CD4-positive, alpha-beta T cell treated with Interleukin-12 subunit alpha and Interleukin-12 subunit beta, for 1 hour (primary cell): ENCODE results near the gene ENPP5.

ENCODE experiments used
- DNase-seq: peaks from one replicate; pipeline ENCODE4 v3.0.0-alpha.2; 2020

Gene ENPP5, protein sequence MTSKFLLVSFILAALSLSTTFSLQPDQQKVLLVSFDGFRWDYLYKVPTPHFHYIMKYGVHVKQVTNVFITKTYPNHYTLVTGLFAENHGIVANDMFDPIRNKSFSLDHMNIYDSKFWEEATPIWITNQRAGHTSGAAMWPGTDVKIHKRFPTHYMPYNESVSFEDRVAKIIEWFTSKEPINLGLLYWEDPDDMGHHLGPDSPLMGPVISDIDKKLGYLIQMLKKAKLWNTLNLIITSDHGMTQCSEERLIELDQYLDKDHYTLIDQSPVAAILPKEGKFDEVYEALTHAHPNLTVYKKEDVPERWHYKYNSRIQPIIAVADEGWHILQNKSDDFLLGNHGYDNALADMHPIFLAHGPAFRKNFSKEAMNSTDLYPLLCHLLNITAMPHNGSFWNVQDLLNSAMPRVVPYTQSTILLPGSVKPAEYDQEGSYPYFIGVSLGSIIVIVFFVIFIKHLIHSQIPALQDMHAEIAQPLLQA

DNA sequence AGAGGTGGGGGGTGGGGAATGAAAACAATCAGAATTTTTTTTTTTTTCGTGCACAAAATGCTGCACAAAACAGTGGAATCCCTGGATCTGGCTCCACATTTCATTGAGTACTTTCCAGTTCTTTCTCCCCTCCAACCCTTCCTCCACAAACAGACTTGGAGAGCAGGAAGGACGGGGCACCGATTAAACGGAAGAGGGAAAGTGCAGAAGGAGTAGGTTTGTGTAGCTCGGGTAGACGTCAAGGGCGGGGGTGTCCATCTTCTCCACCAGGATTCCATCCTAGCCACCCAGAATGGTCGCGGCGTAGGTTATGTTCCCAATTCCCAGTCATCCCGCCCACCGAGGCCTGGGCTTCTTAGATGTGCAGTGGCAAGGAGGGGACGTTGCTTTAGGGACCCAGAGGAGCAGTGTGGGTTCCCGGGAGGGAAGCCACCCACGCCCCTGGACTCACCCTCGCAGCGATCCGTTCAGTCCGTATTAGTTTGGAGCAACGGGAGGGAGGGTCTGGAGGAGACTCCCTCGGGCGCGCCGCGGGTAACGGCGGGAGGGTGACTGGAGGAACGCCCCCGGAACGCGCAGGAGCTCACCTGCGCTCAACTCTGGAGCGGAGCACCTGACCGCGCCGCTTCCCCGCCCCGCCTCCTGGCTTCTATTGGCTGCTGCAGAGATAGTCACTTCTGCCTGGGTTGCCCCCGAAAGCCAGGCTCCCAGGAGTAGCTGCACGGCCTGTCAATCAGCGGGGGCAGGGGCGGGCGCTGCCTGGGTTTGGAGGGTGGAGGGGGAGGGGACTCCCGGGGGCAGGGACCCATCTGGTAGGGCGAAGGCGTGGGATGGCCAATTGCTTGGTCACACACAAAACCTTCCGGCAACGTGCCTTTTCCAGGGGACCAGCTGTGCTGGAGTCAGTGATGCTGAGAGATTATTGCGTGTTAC lies at the start of gene ENPP5:
Gene ENPP5 (minus strand): TSS at position 624 of the 933 bp plus-strand sequence. CDS start 2,718 bp downstream, outside the sequence.
- DNase-seq, result peak; percentile 75

DNA sequence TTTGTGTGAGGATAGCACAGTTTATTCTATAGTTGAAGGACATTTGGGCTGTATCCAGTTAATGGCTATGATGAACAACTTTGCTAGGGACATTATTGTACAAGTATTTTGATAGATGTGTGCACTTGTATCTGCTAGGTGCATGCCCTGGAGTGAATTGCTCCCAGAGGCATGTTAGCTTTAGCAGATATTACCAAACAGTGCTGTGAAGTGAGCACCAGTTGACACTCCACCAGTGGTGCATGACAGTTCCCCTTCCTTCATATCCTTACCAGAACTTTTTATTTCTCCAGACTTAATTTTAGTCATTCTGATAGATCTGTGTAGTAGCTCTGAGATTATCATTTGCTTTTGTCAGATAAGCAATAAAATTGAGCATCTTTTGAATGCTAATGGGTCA lies 48.9 kb upstream of the ENPP5 start:
- no peak for DNase-seq

DNA sequence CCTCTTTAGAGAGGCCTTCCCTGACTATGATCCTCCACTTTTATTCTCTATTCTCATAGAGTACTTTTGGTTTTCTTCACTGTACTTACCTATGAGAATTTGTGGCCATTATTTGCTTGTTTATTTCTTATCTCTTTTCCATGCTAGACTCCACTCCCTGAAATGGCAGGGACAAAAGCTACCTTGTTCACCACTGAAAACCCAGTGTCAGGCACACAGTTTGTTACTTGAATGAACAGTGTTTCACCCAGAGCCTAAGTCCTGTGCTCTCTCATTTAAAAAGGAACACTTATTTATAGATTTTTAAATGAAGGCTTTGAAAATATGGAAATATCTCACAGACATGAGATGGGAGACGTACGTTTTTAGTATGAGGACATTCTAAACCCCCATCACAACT lies 47.7 kb upstream of the ENPP5 start:
- no peak for DNase-seq

GRCh38 chr6:46217671-46218131 lies 46.9 kb upstream of the ENPP5 start:
- DNase-seq, result no peak

DNA sequence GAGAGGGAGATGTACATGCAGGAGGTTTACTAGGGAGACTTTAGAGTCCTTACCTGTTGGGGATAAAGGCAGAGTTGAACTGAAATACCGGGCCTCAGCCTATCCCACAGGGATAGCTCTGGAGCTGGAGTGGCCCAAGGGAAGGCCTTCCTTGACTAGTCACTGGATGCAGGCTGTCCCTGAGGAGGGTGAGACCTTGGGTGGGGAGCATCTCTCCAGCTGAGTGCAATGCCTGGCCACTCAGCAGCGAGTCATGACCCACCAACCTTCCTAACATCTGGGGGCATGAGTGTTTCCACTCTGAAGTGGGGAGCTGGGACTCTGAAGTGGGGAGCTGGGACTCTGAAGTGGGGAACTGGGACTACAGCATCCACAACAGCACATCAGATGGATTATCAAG lies 46.1 kb upstream of the ENPP5 start:
- DNase-seq, result no peak

DNA sequence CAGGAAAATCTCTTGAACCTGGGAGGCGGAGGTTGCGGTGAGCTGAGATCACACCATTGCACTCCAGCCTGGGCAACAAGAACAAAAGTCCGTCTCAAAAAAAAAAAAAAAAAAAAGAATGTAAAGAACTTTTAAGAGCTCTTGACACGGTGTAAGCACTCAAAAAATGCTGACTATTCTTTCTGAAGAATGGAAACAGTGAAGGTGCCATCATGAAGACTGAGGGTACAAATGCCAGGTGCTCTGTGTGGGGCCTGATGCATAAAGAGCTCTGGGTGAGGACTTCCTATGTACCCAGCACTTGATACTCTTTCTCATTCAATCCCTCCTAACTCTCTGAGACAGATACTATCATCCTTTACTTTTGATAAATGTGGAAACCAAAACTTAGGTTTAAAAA lies 45.0 kb upstream of the ENPP5 start:
- no peak for DNase-seq

DNA sequence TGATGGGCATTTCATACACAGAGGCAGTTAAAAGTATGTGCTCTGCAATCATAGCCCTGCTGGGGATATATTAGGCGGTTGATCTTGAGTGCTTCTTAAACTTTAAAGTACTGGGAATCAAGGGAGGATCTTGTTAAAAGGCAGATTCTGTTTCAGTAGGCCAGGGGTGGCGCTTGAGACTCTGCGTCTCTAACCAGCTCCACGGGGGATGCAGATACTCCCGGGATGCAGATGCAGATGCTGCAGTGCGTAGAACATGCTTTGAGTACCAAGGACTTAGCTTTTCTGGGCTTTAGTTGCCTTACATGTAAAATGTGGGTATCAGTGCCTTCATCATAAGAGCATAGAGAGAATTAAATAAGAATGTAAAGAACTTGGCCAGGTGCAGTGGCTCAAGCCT lies 44.4 kb upstream of the ENPP5 start:
- no peak for DNase-seq

DNA sequence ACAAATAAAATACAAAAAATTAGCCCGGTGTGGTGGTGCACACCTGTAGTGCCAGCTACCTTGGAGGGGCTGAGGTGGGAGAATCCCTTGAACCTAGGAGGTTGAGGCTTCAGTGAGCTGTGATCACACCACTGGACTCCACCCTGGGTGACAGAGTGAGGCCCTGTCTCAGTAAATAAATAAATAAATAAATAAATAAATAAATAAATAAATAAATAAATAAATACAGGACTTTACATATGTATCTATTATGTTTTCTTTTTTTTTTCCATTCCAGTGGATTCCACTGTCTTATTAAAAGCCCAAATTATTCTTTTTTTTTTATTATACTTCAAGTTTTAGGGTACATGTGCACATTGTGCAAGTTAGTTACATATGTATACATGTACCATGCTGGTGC lies 41.1 kb upstream of the ENPP5 start:
- DNase-seq, result no peak

- no peak for DNase-seq
Observed at GRCh38 chr6:46210294-46210693, 39.5 kb upstream of the ENPP5 start.

DNA sequence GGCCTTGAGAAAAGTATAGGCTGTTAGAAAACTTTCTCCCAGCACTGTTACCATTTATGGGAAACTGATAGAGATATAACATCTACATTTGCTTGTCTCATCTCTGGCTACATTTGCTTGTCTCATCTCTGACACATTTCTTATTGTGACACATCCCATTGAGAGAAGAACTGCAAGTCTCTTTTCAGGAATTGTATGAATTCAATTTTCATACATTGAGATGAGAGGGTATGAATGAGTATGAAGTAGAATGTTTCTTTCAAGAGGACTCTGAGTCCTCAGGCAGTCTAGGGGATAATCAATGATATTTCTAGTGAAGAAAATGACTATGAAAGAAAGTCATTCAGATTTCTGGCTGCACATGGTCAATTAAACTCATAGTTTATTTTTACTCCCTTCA lies 37.5 kb upstream of the ENPP5 start:
- DNase-seq, result no peak

DNA sequence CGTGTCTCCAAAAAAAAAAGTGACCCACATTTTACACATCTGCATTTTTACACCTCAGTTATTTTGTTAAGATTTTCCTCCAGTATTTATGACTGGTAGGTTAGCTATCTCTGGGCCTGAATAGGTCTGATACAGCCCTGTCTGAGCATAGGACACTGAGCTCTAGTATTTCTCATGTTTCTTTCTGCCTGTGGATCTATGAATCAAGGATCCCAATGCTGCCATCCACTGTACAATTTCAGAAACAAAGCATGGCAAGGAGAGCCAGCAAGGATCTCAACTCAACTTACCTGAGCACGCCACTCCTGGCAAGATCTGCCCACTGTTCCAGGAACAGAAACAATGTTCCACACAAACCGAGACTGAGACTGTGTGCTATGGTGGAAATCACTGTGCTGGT lies 36.4 kb upstream of the ENPP5 start:
- no peak for DNase-seq

GRCh38 chr6:46204880-46205650 lies 34.3 kb upstream of the ENPP5 start:
- DNase-seq, result no peak

GRCh38 chr6:46203391-46204177 lies 32.8 kb upstream of the ENPP5 start:
- DNase-seq, result no peak

DNA sequence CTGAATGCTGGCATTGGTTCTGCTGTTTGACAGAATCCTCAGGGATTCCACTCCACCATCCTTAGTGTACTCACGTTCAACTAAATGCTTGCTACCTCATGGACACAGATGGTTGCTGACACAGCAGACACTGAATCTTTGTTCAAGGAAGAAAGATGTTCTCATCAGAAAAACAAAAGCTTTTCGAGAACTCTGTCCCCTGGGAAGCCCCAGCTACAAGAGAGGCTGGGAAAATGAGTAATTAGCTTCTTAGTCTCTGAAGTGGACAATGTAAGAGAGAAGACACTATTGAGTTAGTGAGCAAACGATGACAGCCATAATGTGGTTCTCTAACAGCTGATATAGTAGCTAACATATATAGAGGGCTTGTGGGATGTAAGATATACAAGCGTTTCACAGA lies 30.9 kb upstream of the ENPP5 start:
- no peak for DNase-seq

GRCh38 chr6:46199387-46199786 lies 28.6 kb upstream of the ENPP5 start:
- no peak for DNase-seq

DNA sequence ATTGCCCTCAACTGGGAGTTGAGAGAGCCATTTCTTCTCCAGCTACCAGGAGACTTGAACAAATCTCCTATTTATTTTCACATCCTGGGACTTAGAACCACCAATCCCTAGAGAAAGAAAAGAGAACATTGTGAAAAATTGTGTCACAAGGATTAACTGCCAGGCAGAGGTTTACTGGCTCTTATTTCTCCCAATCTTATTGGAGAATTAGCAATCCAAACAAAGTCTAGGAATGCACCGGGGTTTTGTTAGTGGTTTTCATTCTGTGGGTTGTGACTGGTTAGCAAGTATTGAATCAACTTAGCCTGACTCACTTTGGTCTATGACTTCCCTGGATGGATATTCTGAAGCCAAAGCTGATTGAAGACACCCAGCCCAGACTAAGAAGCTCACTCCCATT lies 21.2 kb upstream of the ENPP5 start:
- no peak for DNase-seq

- DNase-seq, result no peak
Observed at GRCh38 chr6:46190889-46191288, 20.1 kb upstream of the ENPP5 start.

DNA sequence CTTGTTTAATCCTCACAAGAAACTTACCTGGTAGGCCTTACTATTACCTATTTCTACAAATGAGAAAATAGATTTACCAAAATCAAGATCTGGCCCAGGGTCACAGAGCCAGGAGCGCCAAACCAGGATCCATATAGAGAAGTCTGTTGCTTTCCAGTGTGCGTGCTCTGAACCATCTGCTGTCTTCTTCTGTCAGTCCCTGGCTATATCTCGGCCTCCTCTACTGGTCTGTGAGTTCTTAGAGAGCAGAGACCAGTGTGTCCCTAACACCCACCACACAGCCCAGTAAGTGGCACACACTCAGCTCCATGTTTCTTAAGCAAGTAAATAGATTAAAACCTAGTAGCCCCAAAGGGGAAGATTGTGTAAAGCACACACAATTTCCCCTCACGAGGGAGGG lies 18.9 kb upstream of the ENPP5 start:
- no peak for DNase-seq

DNA sequence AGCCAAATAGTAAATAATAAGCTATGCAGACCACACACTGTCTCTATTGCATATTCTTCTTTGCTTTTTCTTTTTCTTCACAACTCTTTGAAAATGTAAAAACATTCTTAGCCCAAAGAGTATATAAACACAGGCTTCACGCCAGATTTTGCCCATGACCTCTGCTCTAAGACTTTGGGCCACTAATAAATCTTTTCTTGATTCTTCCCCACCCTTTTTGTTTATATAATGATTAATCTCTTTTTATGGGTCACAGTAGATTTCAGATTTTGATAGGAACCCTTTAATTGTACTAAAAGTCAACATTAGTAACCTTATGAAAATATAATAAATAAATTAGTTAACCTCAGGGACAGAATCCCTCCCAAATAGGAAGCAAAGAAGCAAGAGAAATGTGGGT lies 15.8 kb upstream of the ENPP5 start:
- no peak for DNase-seq

DNA sequence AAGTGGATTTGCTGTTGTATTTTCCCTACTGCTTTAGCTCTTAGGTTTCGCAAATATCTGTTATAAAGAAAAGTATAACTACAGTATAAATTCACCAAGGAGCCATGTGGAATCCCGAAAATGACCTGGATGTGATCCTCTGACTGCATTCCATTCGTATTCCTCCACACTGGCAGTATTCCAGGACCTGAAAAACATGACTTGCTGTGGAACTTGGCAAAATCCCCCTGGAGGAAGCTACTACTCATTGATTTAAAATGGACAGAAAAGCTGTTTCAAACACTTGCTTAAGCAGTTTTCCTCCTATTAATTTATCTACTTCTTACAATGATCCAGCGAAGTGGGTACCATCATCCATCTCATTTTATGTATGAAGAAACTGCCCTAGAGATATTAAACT lies 13.3 kb upstream of the ENPP5 start:
- no peak for DNase-seq

DNA sequence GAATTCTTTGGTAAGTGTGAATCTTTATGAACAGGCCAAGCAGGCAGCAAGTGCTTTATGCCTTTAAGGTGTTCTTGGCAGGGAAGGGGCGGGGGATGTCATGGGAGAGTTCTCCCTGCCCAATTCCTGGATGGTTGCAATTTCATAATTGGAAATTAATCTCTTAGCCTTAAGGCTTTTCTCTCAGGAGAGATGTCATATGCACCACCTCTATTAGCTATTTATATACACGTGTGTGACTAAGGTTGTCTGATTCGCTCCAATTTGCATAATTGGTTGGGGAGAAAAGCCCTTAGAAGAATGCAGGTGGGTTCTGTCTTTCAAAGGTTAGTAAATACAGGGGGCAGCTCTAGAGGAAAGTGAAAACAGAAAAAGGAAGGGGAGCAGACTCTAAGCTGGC lies 5.2 kb upstream of the ENPP5 start:
- DNase-seq, result no peak

GRCh38 chr6:46175446-46175845 lies 4.7 kb upstream of the ENPP5 start:
- DNase-seq, result peak; percentile 46
